WTC11 (cell line): ENCODE results near the gene CNTNAP2. TPM values are rescaled to one million over a fixed set of nuclear protein-coding genes. Genes with fewer than 3 reads are reported as not detected.

Experiments used
- ATAC-seq: fragments of 200-7000 bp; cut with Tn5 transposase; 2 replicates; pipeline ENCODE4 v1.10.0; 2021; ENCODE audit warnings: mild to moderate bottlenecking, moderate library complexity
- CTCF ChIA-PET: fragments of 300-600 bp; sonication (Branson Sonifier 250); formaldehyde crosslinking; loops from one replicate; lab custom pipeline; 2021; ENCODE audit warnings: antibody characterized with exemption; lab: Charles Lee
- POLR2A ChIA-PET: fragments of 350-600 bp; sonication (Branson Sonifier 250); formaldehyde crosslinking; loops from one replicate; lab custom pipeline; 2021; ENCODE audit warnings: antibody characterized with exemption; lab: Charles Lee
- DNase-seq: peaks from one replicate; pipeline ENCODE4 v3.0.0; 2021; ENCODE audit warnings: low spot score
- H3K27ac Mint-ChIP-seq: 2 replicates; pipeline ENCODE4 v1.8.0; 2021; ENCODE audit warnings: mixed read lengths
- H3K27me3 Mint-ChIP-seq: 2 replicates; pipeline ENCODE4 v1.8.0; 2021; ENCODE audit warnings: low read depth, mild to moderate bottlenecking, moderate library complexity, mixed read lengths
- H3K36me3 Mint-ChIP-seq: 2 replicates; pipeline ENCODE4 v1.8.0; 2021; ENCODE audit warnings: mixed read lengths
- H3K4me1 Mint-ChIP-seq: 2 replicates; pipeline ENCODE4 v1.8.0; 2022; ENCODE audit warnings: mixed read lengths
- H3K4me3 Mint-ChIP-seq: 2 replicates; pipeline ENCODE4 v1.8.0; 2021; ENCODE audit warnings: mild to moderate bottlenecking, moderate library complexity, mixed read lengths
- H3K9me3 Mint-ChIP-seq: 2 replicates; pipeline ENCODE4 v1.8.0; 2021; ENCODE audit warnings: mixed read lengths
- EMX1 ChIP-seq: fragments of 250-450 bp; sonication (Bioruptor Pico); IDR thresholded peaks from 2 replicates; pipeline ENCODE4 v1.8.0; 2021; ENCODE audit warnings: mild to moderate bottlenecking
- ESRRA ChIP-seq: sonication (generic); formaldehyde crosslinking; IDR thresholded peaks from 2 replicates; pipeline ENCODE4 v1.8.1; 2022; ENCODE audit warnings: mild to moderate bottlenecking, missing genetic modification reagents, borderline replicate concordance
- ETV6 ChIP-seq: sonication (generic); formaldehyde crosslinking; IDR thresholded peaks from 2 replicates; pipeline ENCODE4 v1.8.1; 2022; ENCODE audit warnings: mild to moderate bottlenecking, missing genetic modification reagents
- GABPB1 ChIP-seq: sonication (generic); formaldehyde crosslinking; IDR thresholded peaks from 2 replicates; pipeline ENCODE4 v1.8.1; 2023; ENCODE audit warnings: mild to moderate bottlenecking, missing genetic modification reagents
- GTF2I ChIP-seq: fragments of 250-450 bp; sonication (Bioruptor Pico); conservative IDR thresholded peaks from 2 replicates; pipeline ENCODE4 v1.4.0; 2021; ENCODE audit warnings: mild to moderate bottlenecking
- IRF2 ChIP-seq: sonication (generic); formaldehyde crosslinking; IDR thresholded peaks from 2 replicates; pipeline ENCODE4 v1.8.0; 2022; ENCODE audit warnings: low read depth, missing genetic modification reagents, borderline replicate concordance
- NFE2L1 ChIP-seq: sonication (generic); formaldehyde crosslinking; IDR thresholded peaks from 2 replicates; pipeline ENCODE4 v1.8.1; 2023; ENCODE audit warnings: missing genetic modification reagents
- NFYB ChIP-seq: sonication (generic); formaldehyde crosslinking; conservative IDR thresholded peaks from 2 replicates; pipeline ENCODE4 v1.8.0; 2022; ENCODE audit warnings: low read depth, missing genetic modification reagents
- PRRX2 ChIP-seq: fragments of 250-450 bp; sonication (Bioruptor Pico); IDR thresholded peaks from 2 replicates; pipeline ENCODE4 v1.8.0; 2021; ENCODE audit warnings: mild to moderate bottlenecking
- RORB ChIP-seq: fragments of 250-450 bp; sonication (Bioruptor Pico); IDR thresholded peaks from 2 replicates; pipeline ENCODE4 v1.9.0; 2021; ENCODE audit warnings: mild to moderate bottlenecking
- SMAD3 ChIP-seq: sonication (generic); formaldehyde crosslinking; IDR thresholded peaks from 2 replicates; pipeline ENCODE4 v1.8.0; 2022; ENCODE audit warnings: missing genetic modification reagents, mild to moderate bottlenecking, borderline replicate concordance
- SP1 ChIP-seq: sonication (generic); formaldehyde crosslinking; conservative IDR thresholded peaks from 2 replicates; pipeline ENCODE4 v1.8.1; 2022; ENCODE audit warnings: missing genetic modification reagents
- TP53 ChIP-seq: sonication (generic); formaldehyde crosslinking; IDR thresholded peaks from 2 replicates; pipeline ENCODE4 v1.8.1; 2023; ENCODE audit warnings: mild to moderate bottlenecking, missing genetic modification reagents
- ZNF138 ChIP-seq: sonication (generic); formaldehyde crosslinking; conservative IDR thresholded peaks from 2 replicates; pipeline ENCODE4 v1.8.1; 2022; ENCODE audit warnings: mild to moderate bottlenecking, moderate library complexity, missing genetic modification reagents
- ZNF219 ChIP-seq: sonication (generic); formaldehyde crosslinking; IDR thresholded peaks from 2 replicates; pipeline ENCODE4 v1.8.0; 2023; ENCODE audit warnings: missing genetic modification reagents, mild to moderate bottlenecking, borderline replicate concordance
- ZNF263 ChIP-seq: sonication (generic); formaldehyde crosslinking; IDR thresholded peaks from 2 replicates; pipeline ENCODE4 v1.8.1; 2022; ENCODE audit warnings: low read depth, mild to moderate bottlenecking, moderate library complexity, missing genetic modification reagents
- ZNF416 ChIP-seq: fragments of 250-450 bp; sonication (Bioruptor Pico); IDR thresholded peaks from 2 replicates; pipeline ENCODE4 v1.9.0; 2021; ENCODE audit warnings: mild to moderate bottlenecking, inconsistent platforms
- total RNA-seq: library from RNA; stranded (reverse); gene quantifications from 3 replicates; pipeline ENCODE4 v1.2.3, GENCODE V29; 2021
- TF ChIP-seq, protein P1 (sequence below): sonication (generic); formaldehyde crosslinking; IDR thresholded peaks from 2 replicates; pipeline ENCODE4 v1.8.0; 2022; ENCODE audit warnings: mild to moderate bottlenecking, missing genetic modification reagents
- TF ChIP-seq, protein P2 (sequence below): sonication (generic); formaldehyde crosslinking; IDR thresholded peaks from 2 replicates; pipeline ENCODE4 v1.8.0; 2023; ENCODE audit warnings: missing genetic modification reagents, mild to moderate bottlenecking, borderline replicate concordance
- TF ChIP-seq, protein P3 (sequence below): sonication (generic); formaldehyde crosslinking; IDR thresholded peaks from 2 replicates; pipeline ENCODE4 v1.8.1; 2023; ENCODE audit warnings: mild to moderate bottlenecking, missing genetic modification reagents, moderate library complexity
- TF ChIP-seq, protein P4 (sequence below): fragments of 250-450 bp; sonication (Bioruptor Pico); conservative IDR thresholded peaks from 2 replicates; pipeline ENCODE4 v1.9.0; 2021; ENCODE audit warnings: mild to moderate bottlenecking
- TF ChIP-seq, protein P5 (sequence below): sonication (generic); formaldehyde crosslinking; IDR thresholded peaks from 2 replicates; pipeline ENCODE4 v1.8.0; 2022; ENCODE audit warnings: mild to moderate bottlenecking, missing genetic modification reagents
- TF ChIP-seq, protein P6 (sequence below): fragments of 250-450 bp; sonication (Bioruptor Pico); IDR thresholded peaks from 2 replicates; pipeline ENCODE4 v1.9.0; 2021; ENCODE audit warnings: mild to moderate bottlenecking
- TF ChIP-seq, protein P7 (sequence below): sonication (generic); formaldehyde crosslinking; conservative IDR thresholded peaks from 2 replicates; pipeline ENCODE4 v1.8.1; 2023; ENCODE audit warnings: mild to moderate bottlenecking, low read depth, missing genetic modification reagents, moderate library complexity

The CNTNAP2 gene
- total RNA-seq, 1 experiment from 2014 or later: 63.8 TPM

DNA sequence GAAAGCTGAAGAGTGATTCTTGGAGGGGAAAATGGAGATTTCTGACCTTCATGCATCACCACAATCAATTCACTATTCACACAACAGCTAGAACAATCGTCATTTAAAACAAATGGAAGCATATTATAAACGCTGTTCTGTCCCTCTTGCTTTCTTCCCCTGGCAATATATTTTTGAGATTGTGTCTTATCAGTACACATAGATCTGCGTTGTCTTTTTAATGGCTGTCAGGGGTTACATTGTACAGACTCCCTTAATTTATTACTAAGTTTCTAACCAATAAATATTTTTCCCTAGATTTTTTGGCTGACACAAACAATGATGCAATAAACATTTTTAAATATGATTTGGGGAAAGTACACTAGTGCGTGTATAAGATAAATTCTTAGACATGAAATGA, 1358.3 kb downstream of the CNTNAP2 start:
- POLR2A ChIA-PET: no interaction called here
- no peak for ATAC-seq

DNA sequence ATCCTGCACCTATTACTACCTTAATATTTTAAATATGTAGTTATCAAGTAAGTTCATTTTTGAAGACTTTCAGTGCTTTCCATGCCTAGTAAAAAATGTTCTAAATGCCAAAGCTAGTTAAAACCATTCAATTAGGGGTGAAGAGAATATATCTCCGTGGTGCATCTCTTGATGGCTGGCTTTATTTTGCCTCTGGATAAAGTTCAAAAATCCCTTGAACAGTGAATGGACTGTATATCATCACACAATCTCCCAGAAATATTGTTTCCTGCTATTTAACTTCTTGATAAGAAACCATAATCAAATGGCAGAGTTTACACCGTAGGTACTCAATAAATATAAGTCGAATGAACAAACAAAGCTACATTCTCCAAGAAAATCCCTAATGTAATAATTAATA, 1360.9 kb downstream of the CNTNAP2 start:
- H3K9me3 Mint-ChIP-seq: peaks cover 4% of the 10 kb centered on the region
- H3K4me3 Mint-ChIP-seq: no peak overlapping the region
- H3K27me3 Mint-ChIP-seq: no peaks in the 10 kb centered on the region
- ATAC-seq (no peak), DNase-seq (no peak)
- POLR2A ChIA-PET: no interaction called here
- H3K27ac Mint-ChIP-seq: no peak overlapping the region
- no peaks in the 10 kb centered on the region for H3K4me1 Mint-ChIP-seq
- H3K36me3 Mint-ChIP-seq: no peaks in the 10 kb centered on the region
- CTCF ChIA-PET: no interaction called here
- TF ChIP-seq ETV6 (no peak), SP1 (CRISPR knock-in tag) (no peak), ZNF416 (CRISPR knock-in tag) (no peak), PRRX2 (CRISPR knock-in tag) (no peak), ZNF219 (CRISPR knock-in tag) (no peak), RORB (CRISPR knock-in tag) (no peak), ESRRA (CRISPR knock-in tag) (no peak)
- TF ChIP-seq, protein P1, sequence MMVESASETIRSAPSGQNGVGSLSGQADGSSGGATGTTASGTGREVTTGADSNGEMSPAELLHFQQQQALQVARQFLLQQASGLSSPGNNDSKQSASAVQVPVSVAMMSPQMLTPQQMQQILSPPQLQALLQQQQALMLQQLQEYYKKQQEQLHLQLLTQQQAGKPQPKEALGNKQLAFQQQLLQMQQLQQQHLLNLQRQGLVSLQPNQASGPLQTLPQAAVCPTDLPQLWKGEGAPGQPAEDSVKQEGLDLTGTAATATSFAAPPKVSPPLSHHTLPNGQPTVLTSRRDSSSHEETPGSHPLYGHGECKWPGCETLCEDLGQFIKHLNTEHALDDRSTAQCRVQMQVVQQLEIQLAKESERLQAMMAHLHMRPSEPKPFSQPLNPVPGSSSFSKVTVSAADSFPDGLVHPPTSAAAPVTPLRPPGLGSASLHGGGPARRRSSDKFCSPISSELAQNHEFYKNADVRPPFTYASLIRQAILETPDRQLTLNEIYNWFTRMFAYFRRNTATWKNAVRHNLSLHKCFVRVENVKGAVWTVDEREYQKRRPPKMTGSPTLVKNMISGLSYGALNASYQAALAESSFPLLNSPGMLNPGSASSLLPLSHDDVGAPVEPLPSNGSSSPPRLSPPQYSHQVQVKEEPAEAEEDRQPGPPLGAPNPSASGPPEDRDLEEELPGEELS (CRISPR knock-in tag): no peak
- TF ChIP-seq, protein P2, sequence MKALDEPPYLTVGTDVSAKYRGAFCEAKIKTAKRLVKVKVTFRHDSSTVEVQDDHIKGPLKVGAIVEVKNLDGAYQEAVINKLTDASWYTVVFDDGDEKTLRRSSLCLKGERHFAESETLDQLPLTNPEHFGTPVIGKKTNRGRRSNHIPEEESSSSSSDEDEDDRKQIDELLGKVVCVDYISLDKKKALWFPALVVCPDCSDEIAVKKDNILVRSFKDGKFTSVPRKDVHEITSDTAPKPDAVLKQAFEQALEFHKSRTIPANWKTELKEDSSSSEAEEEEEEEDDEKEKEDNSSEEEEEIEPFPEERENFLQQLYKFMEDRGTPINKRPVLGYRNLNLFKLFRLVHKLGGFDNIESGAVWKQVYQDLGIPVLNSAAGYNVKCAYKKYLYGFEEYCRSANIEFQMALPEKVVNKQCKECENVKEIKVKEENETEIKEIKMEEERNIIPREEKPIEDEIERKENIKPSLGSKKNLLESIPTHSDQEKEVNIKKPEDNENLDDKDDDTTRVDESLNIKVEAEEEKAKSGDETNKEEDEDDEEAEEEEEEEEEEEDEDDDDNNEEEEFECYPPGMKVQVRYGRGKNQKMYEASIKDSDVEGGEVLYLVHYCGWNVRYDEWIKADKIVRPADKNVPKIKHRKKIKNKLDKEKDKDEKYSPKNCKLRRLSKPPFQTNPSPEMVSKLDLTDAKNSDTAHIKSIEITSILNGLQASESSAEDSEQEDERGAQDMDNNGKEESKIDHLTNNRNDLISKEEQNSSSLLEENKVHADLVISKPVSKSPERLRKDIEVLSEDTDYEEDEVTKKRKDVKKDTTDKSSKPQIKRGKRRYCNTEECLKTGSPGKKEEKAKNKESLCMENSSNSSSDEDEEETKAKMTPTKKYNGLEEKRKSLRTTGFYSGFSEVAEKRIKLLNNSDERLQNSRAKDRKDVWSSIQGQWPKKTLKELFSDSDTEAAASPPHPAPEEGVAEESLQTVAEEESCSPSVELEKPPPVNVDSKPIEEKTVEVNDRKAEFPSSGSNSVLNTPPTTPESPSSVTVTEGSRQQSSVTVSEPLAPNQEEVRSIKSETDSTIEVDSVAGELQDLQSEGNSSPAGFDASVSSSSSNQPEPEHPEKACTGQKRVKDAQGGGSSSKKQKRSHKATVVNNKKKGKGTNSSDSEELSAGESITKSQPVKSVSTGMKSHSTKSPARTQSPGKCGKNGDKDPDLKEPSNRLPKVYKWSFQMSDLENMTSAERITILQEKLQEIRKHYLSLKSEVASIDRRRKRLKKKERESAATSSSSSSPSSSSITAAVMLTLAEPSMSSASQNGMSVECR (CRISPR knock-in tag): no peak
- TF ChIP-seq, protein P3, sequence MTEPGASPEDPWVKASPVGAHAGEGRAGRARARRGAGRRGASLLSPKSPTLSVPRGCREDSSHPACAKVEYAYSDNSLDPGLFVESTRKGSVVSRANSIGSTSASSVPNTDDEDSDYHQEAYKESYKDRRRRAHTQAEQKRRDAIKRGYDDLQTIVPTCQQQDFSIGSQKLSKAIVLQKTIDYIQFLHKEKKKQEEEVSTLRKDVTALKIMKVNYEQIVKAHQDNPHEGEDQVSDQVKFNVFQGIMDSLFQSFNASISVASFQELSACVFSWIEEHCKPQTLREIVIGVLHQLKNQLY (CRISPR knock-in tag): no peak
- TF ChIP-seq, protein P4, sequence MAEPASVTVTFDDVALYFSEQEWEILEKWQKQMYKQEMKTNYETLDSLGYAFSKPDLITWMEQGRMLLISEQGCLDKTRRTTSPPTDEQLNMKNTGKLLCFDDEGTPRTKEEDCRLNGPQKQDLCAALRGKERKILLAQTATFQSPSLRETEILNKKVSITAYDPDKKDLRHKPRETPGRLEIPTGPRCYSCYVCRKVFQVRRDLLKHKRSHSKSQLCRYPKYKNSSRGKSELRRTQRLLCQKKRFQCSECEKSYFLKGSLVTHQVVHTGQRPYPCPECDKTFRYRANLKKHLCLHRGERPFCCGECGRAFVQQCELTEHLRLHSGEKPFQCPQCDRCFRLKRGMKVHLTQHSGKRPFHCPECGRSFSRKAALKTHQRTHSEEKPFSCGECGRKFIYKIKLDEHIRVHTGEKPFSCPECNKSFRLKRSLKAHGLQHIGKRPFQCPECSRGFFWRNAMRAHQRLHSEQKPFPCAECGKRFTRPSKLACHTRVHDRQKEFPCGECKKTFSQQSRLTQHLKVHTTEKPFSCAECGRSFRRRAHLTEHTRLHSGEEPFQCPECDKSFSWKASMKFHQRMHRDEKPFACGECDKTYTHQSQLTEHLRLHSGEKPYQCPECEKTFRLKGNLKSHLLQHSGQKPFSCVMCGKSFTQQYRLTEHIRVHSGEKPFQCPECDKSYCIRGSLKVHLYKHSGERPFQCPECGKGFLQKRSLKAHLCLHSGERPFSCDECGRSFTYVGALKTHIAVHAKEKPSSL (CRISPR knock-in tag): no peak
- TF ChIP-seq, protein P5, sequence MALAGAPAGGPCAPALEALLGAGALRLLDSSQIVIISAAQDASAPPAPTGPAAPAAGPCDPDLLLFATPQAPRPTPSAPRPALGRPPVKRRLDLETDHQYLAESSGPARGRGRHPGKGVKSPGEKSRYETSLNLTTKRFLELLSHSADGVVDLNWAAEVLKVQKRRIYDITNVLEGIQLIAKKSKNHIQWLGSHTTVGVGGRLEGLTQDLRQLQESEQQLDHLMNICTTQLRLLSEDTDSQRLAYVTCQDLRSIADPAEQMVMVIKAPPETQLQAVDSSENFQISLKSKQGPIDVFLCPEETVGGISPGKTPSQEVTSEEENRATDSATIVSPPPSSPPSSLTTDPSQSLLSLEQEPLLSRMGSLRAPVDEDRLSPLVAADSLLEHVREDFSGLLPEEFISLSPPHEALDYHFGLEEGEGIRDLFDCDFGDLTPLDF (CRISPR knock-in tag): no peak
- TF ChIP-seq, protein P6, sequence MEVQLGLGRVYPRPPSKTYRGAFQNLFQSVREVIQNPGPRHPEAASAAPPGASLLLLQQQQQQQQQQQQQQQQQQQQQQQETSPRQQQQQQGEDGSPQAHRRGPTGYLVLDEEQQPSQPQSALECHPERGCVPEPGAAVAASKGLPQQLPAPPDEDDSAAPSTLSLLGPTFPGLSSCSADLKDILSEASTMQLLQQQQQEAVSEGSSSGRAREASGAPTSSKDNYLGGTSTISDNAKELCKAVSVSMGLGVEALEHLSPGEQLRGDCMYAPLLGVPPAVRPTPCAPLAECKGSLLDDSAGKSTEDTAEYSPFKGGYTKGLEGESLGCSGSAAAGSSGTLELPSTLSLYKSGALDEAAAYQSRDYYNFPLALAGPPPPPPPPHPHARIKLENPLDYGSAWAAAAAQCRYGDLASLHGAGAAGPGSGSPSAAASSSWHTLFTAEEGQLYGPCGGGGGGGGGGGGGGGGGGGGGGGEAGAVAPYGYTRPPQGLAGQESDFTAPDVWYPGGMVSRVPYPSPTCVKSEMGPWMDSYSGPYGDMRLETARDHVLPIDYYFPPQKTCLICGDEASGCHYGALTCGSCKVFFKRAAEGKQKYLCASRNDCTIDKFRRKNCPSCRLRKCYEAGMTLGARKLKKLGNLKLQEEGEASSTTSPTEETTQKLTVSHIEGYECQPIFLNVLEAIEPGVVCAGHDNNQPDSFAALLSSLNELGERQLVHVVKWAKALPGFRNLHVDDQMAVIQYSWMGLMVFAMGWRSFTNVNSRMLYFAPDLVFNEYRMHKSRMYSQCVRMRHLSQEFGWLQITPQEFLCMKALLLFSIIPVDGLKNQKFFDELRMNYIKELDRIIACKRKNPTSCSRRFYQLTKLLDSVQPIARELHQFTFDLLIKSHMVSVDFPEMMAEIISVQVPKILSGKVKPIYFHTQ: no peak

More for the DNA sequence above, 1358.3 kb downstream of the CNTNAP2 start:
- Mint-ChIP-seq H3K27me3 (no peaks in the 10 kb centered on the region), H3K36me3 (no peaks in the 10 kb centered on the region)
- CTCF ChIA-PET: no interaction called here
- no peak for TF ChIP-seq NFE2L1 (CRISPR knock-in tag)
- TF ChIP-seq SMAD3 (CRISPR knock-in tag): no peak
- no peak for TF ChIP-seq GTF2I (CRISPR knock-in tag)
- TF ChIP-seq EMX1: no peak
- TF ChIP-seq, protein P7, sequence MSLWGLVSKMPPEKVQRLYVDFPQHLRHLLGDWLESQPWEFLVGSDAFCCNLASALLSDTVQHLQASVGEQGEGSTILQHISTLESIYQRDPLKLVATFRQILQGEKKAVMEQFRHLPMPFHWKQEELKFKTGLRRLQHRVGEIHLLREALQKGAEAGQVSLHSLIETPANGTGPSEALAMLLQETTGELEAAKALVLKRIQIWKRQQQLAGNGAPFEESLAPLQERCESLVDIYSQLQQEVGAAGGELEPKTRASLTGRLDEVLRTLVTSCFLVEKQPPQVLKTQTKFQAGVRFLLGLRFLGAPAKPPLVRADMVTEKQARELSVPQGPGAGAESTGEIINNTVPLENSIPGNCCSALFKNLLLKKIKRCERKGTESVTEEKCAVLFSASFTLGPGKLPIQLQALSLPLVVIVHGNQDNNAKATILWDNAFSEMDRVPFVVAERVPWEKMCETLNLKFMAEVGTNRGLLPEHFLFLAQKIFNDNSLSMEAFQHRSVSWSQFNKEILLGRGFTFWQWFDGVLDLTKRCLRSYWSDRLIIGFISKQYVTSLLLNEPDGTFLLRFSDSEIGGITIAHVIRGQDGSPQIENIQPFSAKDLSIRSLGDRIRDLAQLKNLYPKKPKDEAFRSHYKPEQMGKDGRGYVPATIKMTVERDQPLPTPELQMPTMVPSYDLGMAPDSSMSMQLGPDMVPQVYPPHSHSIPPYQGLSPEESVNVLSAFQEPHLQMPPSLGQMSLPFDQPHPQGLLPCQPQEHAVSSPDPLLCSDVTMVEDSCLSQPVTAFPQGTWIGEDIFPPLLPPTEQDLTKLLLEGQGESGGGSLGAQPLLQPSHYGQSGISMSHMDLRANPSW (CRISPR knock-in tag): no peak
- TF ChIP-seq IRF2: no peak
- no peak for TF ChIP-seq GABPB1
- no peak for TF ChIP-seq ZNF263
- no peak for TF ChIP-seq ZNF138 (CRISPR knock-in tag)
- no peak for TF ChIP-seq NFYB (CRISPR knock-in tag)
- TF ChIP-seq TP53: no peak
- TF ChIP-seq, all 79 proteins: peak for 0
- no peaks in the 10 kb centered on the region for H3K4me1 Mint-ChIP-seq
- H3K27ac Mint-ChIP-seq: no peak overlapping the region
- H3K4me3 Mint-ChIP-seq: no peak overlapping the region
- no peak for DNase-seq
- H3K9me3 Mint-ChIP-seq: peaks cover 8% of the 10 kb centered on the region
